HG03108 (cell line): ENCODE measurements around the gene MFSD2B.

ENCODE experiments used
- ATAC-seq: cut with Tn5 transposase; IDR thresholded peaks from one replicate; pipeline ENCODE4 v1.9.1; 2021; ENCODE audit warnings: moderate library complexity; ENCODE audit not compliant: unreplicated experiment

The MFSD2B gene

DNA sequence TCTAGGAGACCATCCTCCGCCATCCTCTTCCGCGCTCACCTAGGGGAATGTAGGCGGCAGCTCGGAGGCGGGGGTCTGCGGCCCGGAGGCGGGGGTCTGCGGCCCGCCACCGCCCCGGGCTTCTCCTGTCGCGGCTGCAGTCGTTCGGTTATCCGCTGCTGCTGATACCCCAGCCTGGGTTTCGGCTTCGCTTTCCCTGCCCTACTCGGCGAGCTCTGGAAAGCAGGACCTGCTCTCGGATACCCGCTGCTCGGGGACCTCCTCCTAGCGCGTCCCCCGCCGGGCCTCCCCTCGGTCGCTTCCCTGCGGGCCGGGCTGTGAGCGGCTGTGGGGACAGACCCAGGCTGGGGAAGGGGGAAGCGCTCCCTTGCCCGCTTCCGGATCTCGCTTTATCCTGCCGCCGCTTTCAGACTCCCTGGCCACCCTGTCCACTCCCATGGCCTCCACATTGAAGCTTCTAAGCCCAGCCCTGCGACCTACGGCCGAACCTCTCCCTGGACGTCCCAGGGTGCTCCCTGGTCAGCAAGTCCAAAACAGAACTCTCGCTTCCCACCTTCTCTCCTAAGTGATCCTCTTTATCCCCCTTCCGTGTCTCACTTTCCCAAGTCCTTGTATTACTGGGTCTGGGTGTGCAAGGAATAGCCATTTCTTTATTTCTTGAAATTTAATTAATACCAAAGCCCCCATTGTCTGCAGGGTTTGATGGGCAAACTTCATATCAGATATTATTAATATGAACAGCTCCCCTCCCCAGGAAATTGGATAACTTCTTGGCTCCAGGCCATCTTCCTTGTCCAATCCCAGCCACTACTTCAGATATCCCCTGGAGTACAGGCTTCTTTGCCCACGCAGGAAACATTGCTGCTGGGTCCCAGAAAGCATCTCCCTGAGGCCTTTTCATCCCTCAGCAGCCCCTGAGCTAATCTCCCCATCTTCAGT, 40.4 kb downstream of the MFSD2B start:
- ATAC-seq: no peak

DNA sequence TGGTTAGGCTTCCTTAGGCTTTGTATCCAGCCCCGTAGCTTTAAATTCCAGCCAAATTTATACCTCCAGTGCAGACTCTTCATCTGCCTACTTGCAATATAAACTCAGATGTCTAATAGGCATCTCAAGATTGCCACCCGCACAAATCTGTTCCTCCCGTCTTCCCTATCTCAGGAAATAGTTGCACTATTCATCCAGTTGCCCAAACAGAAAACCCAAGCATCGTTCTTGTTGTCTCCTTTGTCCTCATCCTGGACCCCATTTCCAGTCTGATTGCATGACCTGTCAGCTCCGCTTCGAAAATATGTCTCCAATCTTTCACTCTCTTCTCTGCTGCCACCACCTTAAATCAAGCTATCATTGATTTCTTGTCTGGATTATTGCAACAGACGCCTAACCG, 41.9 kb downstream of the MFSD2B start:
- ATAC-seq: no peak

DNA sequence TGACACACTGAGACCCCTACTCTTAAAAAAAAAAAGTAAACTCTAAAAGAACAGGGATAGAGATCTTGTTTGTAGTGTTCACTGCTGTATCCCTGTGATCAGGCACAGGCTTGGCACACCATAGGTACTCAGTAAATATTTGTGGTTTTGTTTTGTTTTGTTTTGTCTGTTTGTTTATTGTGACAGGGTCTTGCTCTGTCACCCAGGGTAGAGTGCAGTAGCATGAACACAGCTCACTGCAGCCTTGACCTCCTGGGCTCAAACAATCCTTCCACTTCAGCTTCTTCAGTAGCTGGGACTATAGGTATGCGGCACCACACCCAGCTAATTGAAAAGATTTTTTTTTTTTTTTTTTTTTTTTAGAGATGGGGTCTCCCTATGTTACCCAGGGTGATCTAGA, 43.1 kb downstream of the MFSD2B start:
- ATAC-seq: no peak

DNA sequence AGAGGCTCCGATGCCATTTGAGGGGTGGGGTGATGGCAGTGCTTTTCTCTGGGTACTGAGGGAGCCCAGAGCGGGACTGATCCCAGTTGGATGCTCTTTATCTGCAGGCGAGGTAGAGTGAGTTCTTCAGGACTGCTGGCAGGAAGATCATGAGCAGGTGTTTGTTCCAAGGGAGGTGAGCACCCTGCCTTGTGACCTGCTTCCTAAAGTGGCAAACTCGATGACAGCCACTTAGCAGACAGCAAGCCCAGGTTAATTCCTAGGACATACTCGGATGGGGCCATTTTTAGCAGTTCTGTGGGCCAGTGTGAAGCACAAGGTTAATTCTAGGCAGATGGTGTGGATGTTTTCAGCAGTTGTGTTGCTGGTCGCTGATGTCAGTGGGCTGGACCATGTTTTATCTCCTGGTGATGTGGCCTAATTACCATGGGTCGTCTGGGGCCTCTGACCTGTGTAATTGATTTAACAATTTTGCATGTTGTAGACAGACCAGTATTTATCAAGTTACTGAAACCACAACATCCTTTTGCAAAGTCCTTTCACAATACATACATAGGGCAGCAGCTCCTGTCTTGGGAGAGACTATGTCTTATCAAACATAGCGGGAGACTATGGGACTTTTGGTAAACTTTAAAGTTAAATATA, 44.6 kb downstream of the MFSD2B start:
- no peak for ATAC-seq

DNA sequence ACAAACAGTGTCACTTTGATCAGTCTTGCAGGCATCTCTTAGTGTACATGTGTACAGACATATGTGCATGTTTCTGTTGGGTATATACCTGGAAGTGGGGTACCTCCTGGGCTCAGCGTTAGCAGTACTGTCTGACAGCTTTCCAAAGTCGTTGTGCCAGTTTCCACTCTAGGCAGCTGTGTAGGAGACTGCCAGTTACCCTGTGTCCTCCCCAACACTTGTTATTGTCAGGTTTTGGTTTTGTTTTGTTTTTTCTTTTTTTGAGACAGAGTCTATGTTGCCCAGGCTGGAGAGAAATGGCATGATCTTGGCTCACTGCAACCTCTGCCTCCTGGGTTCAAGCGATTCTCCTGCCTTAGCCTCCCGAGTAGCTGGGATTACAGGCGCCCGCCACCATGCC, 45.9 kb downstream of the MFSD2B start:
- ATAC-seq: no peak

DNA sequence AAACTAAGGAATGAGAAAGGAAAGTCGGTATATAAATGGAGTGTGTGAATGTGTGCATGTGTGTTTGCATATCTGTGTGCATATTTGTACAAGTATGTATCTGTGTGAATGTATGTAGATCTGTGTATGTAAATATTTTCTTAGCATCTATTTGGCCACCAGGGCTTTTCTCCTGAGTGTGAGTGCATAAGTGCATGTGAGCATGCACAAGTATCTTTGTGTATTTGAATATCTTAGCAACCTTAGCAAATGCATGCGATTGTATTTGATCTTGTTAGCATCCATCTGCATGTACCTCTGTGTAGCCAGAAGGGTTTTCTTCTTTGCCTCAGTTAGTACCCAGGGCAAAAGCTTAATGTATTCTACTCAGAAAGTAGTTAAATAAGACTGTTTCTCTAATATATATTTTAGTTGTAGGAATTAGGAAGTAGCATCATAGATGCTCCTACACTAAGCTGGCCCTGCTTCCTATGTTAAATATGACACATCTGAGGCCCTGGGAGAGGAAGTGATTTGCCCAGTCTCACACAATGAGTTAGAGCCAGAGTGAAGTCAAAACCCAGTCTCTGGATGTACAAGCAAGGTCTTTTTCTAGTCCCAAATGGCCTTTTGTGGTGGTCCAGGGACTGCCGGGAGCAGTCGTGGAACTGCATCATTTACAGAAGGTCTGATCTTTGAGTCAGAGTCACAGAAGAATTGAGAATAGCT, 48.8 kb downstream of the MFSD2B start:
- no peak for ATAC-seq

DNA sequence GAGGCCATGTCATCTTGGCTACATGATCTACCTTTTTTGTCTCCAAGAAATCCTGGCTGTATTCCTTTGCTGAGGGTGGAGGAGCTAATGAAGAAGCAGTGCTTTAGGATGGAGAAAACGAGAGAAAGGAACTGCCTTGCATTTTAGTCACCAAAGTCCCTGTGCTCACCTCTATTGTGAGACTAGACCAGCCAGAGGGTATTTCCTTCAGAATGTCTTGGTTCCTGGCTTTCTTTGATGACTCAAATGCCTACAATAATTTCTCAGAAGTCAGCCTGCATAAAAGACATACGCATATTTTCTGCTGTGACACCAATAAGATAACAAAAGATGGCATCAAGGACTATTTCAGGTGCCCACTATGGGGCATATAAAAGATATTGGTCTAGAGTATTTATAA, 55.5 kb downstream of the MFSD2B start:
- no peak for ATAC-seq

DNA sequence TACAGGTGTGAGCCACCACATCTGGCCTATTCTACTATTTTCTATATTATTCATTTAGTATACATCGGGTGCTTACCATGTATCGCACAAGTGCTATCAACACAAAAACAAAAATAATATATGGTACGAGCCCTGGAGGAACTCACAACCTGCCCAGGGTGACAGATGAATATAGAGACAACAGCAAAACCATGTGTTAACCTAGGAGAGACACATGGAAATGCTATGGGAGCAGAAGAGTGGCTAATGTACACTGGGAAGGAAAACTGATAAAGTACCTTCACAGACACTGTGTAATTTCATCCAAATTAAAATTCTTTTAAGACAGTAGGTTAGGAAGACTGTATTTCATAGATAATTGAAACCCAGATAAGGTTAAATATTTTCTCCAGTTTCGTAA, 62.4 kb downstream of the MFSD2B start:
- no peak for ATAC-seq

DNA sequence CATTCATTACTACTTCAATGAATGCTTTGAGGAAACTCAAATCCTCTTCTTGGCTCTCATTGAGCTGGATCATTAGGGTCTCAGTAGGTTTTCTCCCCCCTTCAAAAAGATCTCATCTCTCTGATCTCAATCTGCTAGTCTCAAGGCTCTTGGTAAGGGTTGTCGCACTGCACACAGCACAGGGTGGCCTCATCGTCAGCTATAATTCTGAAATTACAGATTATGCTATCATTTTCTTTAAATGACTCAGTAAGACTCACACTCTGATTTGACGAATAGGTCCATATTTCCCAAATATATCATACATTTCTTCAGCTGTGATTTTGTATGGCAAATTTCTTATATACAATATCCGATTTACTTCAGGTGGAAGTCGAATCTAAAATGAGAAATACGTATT, 63.9 kb downstream of the MFSD2B start:
- ATAC-seq: no peak

DNA sequence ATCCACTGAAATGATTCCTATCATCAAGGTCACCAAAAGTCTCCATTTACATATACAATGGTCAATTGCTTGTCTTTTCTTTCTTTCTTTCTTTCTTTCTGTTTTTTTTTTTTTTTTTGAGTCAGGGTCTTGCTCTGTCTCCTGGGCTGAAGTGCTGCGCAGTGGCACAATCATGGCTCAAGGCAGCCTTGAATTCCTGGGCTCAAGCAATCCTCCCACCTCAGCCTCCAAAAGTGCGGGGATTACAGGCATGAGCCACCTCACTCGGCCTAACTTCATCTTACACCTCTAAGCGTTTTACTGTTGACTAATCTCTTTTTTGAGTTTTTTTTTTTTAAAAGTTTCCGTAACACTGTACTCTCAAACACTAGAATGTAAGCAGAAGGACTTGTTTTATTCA, 65.4 kb downstream of the MFSD2B start:
- ATAC-seq: no peak
